Dendritic cell treated with granulocyte-macrophage colony-stimulating factor and Interleukin-4, amounts not matched to agents 40 ng/mL and 50 ng/mL, for 4 days (primary cell): ENCODE measurements around the gene KCNJ11.

Experiments used
- H3K27ac Mint-ChIP-seq: one replicate; pipeline ENCODE4 v1.8.0; 2022; ENCODE audit warnings: mild to moderate bottlenecking, mixed read lengths
- H3K27me3 Mint-ChIP-seq: one replicate; pipeline ENCODE4 v1.8.0; 2022; ENCODE audit warnings: mild to moderate bottlenecking, mixed read lengths
- H3K36me3 Mint-ChIP-seq: one replicate; pipeline ENCODE4 v1.8.0; 2022; ENCODE audit warnings: low read depth, mixed read lengths
- H3K4me1 Mint-ChIP-seq: one replicate; pipeline ENCODE4 v1.8.0; 2022; ENCODE audit warnings: low read depth, mixed read lengths
- H3K4me3 Mint-ChIP-seq: one replicate; pipeline ENCODE4 v1.8.0; 2022; ENCODE audit warnings: mild to moderate bottlenecking, moderate library complexity, mixed read lengths
- H3K9me3 Mint-ChIP-seq: one replicate; pipeline ENCODE4 v1.8.0; 2022; ENCODE audit warnings: mixed read lengths
- intact Hi-C: fragments of 100-400 bp; cut with micrococcal nuclease; formaldehyde crosslinking; loops from one replicate; pipeline ENCODE4 v1.15.0; 2022

KCNJ11 gene

DNA sequence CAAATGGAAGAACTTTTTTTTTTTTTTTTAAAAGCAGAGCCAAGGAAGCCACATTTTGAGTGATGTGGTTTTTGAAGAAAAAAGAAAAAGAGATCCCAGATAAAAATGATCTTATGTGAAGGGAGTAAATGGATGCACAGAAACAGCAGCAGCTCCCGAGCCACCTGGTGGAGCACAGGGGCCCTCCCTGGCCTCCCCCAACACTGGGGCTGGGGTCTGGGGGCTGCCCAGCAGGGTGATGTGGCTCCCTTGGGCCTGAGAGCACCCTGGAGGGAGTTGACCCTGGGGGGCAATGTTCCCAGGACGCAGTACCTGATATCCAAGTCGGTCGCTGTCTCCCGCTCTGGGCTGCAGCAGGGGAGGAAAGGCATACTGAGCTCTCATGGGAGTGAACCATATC, 26.5 kb upstream of the KCNJ11 start:
- H3K36me3 Mint-ChIP-seq = no peaks in the 10 kb centered on the region
- H3K27ac Mint-ChIP-seq = no peak overlapping the region
- peaks cover 4% of the 10 kb centered on the region for H3K27me3 Mint-ChIP-seq
- intact Hi-C loops = no loop called here
- no peaks in the 10 kb centered on the region for H3K9me3 Mint-ChIP-seq
- H3K4me1 Mint-ChIP-seq = peaks cover 6% of the 10 kb centered on the region
- H3K4me3 Mint-ChIP-seq = no peak overlapping the region

DNA sequence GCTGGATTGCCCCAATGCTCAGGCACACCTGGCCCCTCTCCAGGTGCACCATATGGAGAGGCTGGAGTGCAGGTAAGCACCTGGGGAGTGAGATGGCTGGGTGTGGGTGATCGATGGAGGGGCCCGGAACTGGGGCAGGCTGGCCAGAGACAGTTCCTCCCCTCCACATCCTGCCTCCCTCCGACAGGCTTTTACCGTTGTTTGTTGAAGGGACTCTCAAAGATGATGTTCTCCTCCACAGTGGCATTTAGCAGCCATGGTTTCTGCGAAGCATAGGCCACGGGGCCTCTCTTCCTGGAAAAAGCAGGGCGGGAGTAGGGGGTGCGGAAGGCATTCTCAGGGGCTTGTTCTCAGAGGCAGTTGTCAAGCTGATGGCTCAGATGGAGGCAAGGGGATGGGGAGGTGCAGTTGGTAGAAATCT, 25.9 kb upstream of the KCNJ11 start:
- no peak overlapping the region for H3K27ac Mint-ChIP-seq
- H3K36me3 Mint-ChIP-seq = no peaks in the 10 kb centered on the region
- no peaks in the 10 kb centered on the region for H3K9me3 Mint-ChIP-seq
- H3K27me3 Mint-ChIP-seq = peaks cover 2% of the 10 kb centered on the region
- H3K4me3 Mint-ChIP-seq = no peak overlapping the region
- H3K4me1 Mint-ChIP-seq = peaks cover 6% of the 10 kb centered on the region
- intact Hi-C loops = no loop called here

DNA sequence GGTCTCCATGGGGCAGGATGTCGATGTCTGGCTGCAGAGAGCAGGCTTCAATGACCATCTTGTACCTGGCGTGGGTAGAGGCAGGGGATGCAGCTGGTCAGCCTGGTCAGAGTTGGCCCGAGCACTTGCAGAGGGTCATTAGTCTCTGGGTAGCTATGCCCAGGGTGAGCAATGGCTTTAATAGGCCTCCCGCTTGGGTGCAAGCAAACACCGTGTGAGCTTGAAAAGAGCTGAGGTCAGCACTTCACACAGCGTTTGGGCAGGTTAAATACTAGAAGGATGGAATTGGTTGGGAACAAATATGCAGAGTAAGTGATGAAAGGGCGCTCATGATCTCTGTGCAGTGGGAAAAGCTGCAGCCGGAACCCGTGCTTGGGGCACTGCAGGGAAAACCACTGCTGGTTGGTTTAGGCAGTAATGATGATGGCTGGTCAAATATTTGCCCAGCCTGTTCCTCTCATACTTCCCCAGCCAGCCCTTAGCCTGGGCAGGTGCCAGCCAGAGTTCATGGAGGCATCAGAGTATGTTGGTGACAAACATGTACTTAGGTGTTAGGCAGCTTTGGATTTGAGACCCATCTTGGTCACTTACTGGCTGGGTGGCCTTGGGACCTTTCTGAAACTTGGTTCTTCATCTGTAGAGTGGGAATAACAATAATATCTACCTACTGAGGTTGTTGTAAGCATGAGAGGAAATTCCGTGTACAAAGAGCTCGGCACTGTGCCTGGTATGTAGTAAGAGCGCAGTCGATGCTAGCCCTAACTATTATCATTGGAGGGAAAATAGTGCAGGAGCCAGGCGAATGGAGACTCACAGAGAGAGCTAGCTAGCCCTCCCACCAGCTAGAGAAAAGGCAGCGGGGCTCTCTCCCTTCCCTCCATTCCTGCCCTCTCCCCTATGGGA, 25.2 kb upstream of the KCNJ11 start:
- Mint-ChIP-seq H3K27ac (no peak overlapping the region), H3K36me3 (no peaks in the 10 kb centered on the region), H3K9me3 (no peaks in the 10 kb centered on the region), H3K27me3 (peaks cover 2% of the 10 kb centered on the region), H3K4me1 (peaks cover 6% of the 10 kb centered on the region), H3K4me3 (no peak overlapping the region)
- intact Hi-C loops = no loop called here

DNA sequence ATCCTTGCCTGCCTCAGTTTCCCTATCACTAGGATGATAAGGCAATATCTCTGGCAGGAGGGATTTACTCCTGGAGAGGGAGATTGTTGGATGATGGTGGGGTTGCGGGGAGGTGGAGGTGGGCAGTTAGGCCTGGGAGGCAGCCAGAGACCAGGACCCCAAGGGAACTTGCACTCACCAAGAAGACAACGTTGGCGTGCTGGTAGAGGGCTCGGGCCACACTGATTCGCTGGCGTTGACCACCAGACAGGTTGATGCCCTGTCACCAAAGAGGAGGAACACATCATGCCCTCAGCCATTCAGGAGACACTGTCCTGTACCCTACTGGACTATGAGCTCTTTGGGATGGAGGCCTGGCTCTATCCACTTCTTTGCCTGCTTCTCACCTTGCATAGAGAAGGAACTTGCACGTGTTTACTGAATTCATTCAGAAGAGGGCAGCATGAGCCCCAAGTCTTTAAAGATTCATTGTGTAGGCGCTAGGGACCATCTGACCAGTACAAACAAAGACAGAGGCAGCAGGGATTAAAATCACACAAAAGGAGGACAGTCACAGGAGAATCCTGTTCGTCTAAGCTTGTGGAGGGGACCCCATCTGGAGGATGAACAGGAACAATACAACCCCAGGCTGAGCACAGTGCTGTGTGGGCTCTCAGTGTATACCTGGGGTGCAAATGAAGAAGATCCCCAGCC, 24.2 kb upstream of the KCNJ11 start:
- H3K4me3 Mint-ChIP-seq = no peak overlapping the region
- H3K9me3 Mint-ChIP-seq = no peaks in the 10 kb centered on the region
- peaks cover 6% of the 10 kb centered on the region for H3K4me1 Mint-ChIP-seq
- peaks cover 2% of the 10 kb centered on the region for H3K27me3 Mint-ChIP-seq
- H3K36me3 Mint-ChIP-seq = no peaks in the 10 kb centered on the region
- intact Hi-C loops = no loop called here
- no peak overlapping the region for H3K27ac Mint-ChIP-seq

DNA sequence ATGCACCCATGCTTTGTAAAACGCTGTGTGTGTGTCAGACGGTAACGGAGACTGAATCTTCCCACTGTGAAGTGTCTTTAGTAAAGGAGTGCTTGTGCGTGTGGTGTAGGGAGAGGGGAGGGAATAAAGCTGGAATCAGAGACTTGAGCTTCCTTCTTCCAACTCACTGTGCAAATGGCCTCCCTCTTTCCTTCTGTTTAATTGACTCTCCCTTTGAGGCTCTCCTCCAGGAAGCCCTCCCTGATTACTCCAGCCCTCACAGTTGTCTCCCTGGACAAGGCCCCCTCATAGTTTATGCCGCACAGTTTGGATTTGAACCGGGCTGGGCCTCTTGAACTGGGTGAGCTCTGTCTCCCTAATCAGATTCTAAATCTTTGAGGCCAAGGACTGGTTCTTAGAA, 23.0 kb upstream of the KCNJ11 start:
- peaks cover 2% of the 10 kb centered on the region for H3K27me3 Mint-ChIP-seq
- intact Hi-C loops = no loop called here
- H3K27ac Mint-ChIP-seq = no peak overlapping the region
- no peaks in the 10 kb centered on the region for H3K36me3 Mint-ChIP-seq
- peaks cover 12% of the 10 kb centered on the region for H3K4me1 Mint-ChIP-seq
- H3K4me3 Mint-ChIP-seq = no peak overlapping the region
- H3K9me3 Mint-ChIP-seq = no peaks in the 10 kb centered on the region

DNA sequence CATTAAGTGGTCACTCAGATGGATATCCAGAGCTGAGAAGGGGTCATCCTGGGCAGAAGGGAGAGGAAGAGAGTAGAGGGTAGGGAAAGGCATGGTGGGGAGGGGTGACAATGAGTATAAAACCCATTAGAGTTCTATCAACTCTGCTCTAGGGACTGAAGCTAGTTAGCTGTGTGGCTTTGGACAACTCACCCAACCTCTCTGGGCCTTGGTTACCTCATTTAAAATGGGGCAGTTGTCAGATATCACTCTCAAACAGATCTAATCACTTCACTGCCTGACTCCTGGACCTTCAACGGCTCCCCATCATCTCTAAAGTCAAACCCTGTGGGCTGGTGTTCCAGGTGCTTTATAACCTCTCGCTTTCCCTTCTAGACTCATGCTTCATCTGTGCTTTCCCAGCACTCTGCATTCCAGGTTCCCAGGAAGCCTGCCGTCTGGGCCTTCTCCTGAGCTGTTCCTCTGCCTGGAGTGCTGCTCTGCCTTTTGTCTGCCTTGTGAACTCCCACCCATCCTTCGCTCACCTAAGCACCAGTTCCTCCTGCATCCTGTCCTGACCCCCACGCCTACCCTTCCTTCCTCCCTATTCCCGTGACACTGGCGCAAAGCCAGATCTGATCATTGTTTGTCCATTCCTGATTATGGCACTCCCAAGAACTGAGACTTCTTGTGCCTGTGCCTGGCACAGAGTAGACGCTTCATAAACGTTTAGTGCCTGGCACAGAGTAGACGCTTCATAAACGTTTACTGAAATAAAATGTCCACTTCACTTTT, 22.3 kb upstream of the KCNJ11 start:
- H3K4me1 Mint-ChIP-seq = peaks cover 14% of the 10 kb centered on the region
- H3K36me3 Mint-ChIP-seq = no peaks in the 10 kb centered on the region
- peaks cover 2% of the 10 kb centered on the region for H3K27me3 Mint-ChIP-seq
- no peak overlapping the region for H3K27ac Mint-ChIP-seq
- H3K9me3 Mint-ChIP-seq = no peaks in the 10 kb centered on the region
- H3K4me3 Mint-ChIP-seq = no peak overlapping the region
- intact Hi-C loops = no loop called here

DNA sequence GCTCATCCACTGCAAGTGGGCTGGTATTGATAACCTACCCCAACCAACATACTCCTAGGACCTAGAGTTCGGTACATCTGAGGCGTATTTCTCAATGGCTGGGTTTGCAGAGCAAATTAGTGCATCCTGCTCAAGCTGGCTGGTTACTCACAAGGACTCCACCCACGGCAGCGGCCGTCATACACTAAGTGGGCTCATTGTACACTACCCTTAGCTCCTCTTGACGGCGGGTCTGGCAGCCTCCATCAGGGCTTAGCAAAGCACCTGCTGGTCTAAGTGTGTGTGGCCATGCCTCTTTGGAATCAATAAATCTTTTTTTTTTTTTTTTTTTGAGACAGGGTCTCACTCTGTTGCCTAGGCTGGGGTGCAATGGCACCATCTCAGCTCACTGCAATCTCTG, 20.2 kb upstream of the KCNJ11 start:
- Mint-ChIP-seq H3K9me3 (no peaks in the 10 kb centered on the region), H3K4me1 (peaks cover 23% of the 10 kb centered on the region), H3K27ac (no peak overlapping the region), H3K27me3 (peaks cover 2% of the 10 kb centered on the region), H3K36me3 (no peaks in the 10 kb centered on the region), H3K4me3 (no peak overlapping the region)
- intact Hi-C loops = no loop called here

DNA sequence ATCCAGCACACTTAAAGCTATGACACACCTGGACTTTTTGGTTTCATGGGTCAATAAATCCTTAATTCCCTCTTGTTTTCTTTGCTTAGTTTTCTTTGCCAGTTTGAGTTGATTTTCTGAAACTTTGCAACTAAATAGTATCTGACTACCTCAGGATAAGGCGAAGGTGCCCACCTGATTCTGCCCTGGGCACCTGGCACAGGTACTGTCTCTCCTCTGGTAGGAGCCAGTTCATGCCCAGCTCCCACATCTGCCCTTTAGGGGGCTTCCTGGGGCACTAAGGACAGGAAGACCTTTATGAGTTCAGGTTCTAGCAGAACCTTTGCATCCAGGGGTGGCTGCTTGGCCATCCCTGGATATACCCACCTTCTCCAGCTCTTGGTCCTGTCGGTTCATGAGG, 19.6 kb upstream of the KCNJ11 start:
- H3K36me3 Mint-ChIP-seq = no peaks in the 10 kb centered on the region
- no peaks in the 10 kb centered on the region for H3K9me3 Mint-ChIP-seq
- H3K4me1 Mint-ChIP-seq = peaks cover 23% of the 10 kb centered on the region
- no peak overlapping the region for H3K27ac Mint-ChIP-seq
- H3K27me3 Mint-ChIP-seq = no peaks in the 10 kb centered on the region
- intact Hi-C loops = no loop called here
- H3K4me3 Mint-ChIP-seq = no peak overlapping the region

DNA sequence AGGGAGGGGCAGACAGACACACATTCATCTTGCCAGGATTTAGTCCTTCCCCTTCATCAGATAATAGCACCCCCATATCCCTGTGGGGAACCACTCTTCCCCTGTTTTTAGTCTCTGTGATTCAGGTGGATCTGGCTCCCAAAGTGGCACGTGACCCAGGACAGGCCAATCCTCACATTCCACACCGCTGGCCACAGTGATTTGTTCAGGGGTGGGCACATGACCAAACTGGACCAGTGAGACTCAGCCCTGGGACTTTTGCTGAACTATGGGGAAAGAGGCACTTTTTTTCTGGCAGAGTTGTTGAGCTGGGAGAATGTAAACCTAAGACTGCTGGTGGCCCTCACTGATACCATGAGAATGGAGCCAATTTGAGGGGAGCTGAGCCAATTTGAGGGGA, 19.1 kb upstream of the KCNJ11 start:
- Mint-ChIP-seq H3K27ac (peak overlapping the region; percentile 19), H3K4me3 (no peak overlapping the region), H3K9me3 (no peaks in the 10 kb centered on the region), H3K27me3 (no peaks in the 10 kb centered on the region), H3K4me1 (peaks cover 23% of the 10 kb centered on the region), H3K36me3 (no peaks in the 10 kb centered on the region)
- intact Hi-C loops = no loop called here

DNA sequence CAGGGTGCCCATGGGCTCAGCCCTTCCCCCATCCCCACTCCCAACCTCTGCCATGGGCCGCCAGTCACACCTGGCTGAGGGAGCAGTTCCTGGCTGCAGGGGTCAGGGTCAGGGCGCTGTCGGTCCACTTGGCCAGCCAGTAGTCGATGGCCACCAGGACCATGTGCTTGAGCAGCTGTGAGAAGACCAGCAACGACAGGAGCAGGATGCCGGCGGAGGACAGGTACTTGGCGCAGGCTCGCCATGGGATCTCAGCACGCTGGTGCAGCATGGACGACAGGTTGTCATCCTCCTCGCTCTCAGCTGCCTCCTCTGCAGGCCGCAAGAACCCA, 18.3 kb upstream of the KCNJ11 start:
- peak overlapping the region; percentile 19 for H3K27ac Mint-ChIP-seq
- no peaks in the 10 kb centered on the region for H3K36me3 Mint-ChIP-seq
- no peaks in the 10 kb centered on the region for H3K27me3 Mint-ChIP-seq
- no peak overlapping the region for H3K4me3 Mint-ChIP-seq
- peaks cover 23% of the 10 kb centered on the region for H3K4me1 Mint-ChIP-seq
- intact Hi-C loops = no loop called here
- no peaks in the 10 kb centered on the region for H3K9me3 Mint-ChIP-seq

DNA sequence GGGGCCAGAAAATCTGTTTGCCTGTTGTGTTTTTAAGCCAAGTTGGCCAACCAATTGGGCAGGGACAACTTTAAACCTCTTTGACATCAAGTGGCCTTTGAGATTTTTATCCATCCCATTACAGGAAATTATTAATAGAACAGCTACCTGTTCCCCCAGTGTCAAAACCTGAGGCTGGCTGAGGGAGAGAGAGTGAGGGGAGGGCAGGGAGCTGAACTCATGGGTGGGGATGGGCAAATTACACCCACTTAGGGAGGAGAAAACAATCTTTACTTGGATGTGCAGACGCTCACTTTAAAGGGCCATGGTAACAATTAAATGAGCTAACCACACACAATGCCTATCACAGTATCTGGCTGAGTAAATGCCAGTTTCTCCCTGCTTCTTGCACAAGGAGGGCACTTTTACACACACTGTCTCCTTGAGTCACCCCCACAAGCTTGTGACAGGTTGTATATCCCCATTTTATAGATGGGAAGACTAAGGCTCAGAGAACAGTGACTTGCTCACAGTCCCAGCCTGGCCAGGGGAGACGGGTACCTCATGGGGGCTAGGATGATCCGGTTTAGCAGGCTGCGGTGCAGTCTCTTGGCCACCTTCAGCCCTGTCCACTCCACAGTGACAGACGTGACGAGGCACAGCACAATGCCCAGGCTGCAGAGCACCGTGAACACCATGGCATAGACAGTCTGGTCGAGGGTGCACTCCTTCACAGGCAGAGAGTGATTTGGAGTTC, 17.8 kb upstream of the KCNJ11 start:
- Mint-ChIP-seq H3K9me3 (no peaks in the 10 kb centered on the region), H3K27ac (peak overlapping the region; percentile 47), H3K4me1 (peaks cover 24% of the 10 kb centered on the region), H3K36me3 (no peaks in the 10 kb centered on the region), H3K4me3 (no peak overlapping the region), H3K27me3 (no peaks in the 10 kb centered on the region)
- intact Hi-C loops = no loop called here

DNA sequence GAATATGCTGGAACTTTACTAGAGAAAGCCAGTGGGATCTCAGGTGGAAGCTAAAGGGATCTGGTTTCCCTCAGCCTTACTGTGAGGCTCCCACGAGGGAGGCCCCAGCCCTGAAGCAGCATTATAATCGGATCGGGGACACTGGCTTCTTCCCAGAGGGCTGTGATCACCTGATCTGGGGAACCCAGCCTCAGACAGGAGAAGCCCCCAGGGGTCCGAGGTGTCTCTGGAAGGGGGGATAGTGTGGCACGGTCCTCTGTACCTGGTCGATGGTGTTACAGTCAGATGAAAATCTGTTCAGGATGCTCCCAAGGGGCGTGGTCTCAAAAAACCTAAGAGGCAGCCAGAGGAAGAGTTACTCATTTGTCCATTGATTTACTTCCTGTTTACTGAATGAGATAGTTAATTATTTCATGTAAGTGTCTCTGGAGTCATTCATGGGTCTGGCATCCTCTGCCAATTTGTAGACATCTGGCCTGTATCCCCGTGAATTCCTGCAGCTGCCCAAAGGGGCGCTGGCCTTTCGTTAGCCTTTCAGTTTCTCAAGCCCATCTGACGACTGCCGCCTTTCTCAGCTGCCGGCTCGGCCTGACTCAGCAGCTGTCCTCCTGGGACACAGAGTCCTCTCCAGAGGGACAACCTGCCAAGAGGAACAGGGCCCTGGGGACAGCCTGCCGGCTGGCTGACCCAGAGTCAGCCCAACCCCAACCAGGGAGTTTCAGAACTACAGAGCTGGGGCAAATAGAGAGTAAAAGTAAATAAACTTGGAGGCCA, 17.0 kb upstream of the KCNJ11 start:
- intact Hi-C loops = no loop called here
- H3K27me3 Mint-ChIP-seq = peaks cover 2% of the 10 kb centered on the region
- no peaks in the 10 kb centered on the region for H3K9me3 Mint-ChIP-seq
- H3K36me3 Mint-ChIP-seq = no peaks in the 10 kb centered on the region
- no peak overlapping the region for H3K4me3 Mint-ChIP-seq
- peaks cover 26% of the 10 kb centered on the region for H3K4me1 Mint-ChIP-seq
- H3K27ac Mint-ChIP-seq = peak overlapping the region; percentile 47
